ENCODE data around the gene ASRGL1.
"Not testable (repeated sequence)": the region's sequence is repeated elsewhere in the genome, so short reads cannot be mapped to it uniquely, and the experiment has no call there.

DNA sequence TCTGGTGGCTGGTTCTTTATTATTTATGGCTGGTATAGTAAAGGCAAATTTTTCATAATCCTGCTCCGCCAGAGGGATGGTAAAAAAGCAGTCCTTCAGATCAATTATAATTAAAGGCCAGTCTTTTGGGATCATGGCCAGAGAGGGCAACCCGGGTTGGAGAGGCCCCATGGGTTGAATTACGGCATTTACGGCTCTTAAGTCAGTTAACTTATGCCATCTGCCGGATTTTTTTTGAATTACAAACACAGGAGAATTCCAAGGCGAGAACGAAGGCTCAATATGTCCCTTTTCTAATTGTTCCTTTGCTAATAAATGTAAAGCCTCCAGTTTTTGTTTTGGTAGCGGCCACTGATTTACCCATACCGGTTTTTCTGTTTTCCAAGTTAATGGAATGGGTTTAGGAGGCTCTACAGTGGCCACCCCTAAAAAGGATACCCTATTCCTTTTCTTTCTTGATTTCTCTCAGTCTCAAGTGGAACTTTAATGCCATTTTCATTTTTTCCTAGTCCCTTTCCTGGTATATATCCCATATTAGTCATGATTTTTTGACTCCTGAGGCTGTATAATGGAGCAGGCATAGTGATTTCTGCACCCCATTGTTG is 41.3 kb downstream of the ASRGL1 start:
- TF ChIP-seq, protein P1, sequence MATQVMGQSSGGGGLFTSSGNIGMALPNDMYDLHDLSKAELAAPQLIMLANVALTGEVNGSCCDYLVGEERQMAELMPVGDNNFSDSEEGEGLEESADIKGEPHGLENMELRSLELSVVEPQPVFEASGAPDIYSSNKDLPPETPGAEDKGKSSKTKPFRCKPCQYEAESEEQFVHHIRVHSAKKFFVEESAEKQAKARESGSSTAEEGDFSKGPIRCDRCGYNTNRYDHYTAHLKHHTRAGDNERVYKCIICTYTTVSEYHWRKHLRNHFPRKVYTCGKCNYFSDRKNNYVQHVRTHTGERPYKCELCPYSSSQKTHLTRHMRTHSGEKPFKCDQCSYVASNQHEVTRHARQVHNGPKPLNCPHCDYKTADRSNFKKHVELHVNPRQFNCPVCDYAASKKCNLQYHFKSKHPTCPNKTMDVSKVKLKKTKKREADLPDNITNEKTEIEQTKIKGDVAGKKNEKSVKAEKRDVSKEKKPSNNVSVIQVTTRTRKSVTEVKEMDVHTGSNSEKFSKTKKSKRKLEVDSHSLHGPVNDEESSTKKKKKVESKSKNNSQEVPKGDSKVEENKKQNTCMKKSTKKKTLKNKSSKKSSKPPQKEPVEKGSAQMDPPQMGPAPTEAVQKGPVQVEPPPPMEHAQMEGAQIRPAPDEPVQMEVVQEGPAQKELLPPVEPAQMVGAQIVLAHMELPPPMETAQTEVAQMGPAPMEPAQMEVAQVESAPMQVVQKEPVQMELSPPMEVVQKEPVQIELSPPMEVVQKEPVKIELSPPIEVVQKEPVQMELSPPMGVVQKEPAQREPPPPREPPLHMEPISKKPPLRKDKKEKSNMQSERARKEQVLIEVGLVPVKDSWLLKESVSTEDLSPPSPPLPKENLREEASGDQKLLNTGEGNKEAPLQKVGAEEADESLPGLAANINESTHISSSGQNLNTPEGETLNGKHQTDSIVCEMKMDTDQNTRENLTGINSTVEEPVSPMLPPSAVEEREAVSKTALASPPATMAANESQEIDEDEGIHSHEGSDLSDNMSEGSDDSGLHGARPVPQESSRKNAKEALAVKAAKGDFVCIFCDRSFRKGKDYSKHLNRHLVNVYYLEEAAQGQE (IDR thresholded peaks at IDR 0.05) = not testable (repeated sequence)
- not testable (repeated sequence) for TF ChIP-seq GABPA (IDR thresholded peaks at IDR 0.05 in 1 of 2, conservative IDR thresholded peaks at IDR 0.05 in 1 of 2); SP1 (IDR thresholded peaks at IDR 0.05); YY1 (IDR thresholded peaks at IDR 0.05); NR2F2 (IDR thresholded peaks at IDR 0.05); TAF1 (conservative IDR thresholded peaks at IDR 0.05); EGR1 (IDR thresholded peaks at IDR 0.05; ENCODE audit: low read depth in 2 of 2); FOXA1 (IDR thresholded peaks at IDR 0.05)
- TF ChIP-seq, protein P2, sequence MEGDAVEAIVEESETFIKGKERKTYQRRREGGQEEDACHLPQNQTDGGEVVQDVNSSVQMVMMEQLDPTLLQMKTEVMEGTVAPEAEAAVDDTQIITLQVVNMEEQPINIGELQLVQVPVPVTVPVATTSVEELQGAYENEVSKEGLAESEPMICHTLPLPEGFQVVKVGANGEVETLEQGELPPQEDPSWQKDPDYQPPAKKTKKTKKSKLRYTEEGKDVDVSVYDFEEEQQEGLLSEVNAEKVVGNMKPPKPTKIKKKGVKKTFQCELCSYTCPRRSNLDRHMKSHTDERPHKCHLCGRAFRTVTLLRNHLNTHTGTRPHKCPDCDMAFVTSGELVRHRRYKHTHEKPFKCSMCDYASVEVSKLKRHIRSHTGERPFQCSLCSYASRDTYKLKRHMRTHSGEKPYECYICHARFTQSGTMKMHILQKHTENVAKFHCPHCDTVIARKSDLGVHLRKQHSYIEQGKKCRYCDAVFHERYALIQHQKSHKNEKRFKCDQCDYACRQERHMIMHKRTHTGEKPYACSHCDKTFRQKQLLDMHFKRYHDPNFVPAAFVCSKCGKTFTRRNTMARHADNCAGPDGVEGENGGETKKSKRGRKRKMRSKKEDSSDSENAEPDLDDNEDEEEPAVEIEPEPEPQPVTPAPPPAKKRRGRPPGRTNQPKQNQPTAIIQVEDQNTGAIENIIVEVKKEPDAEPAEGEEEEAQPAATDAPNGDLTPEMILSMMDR (IDR thresholded peaks at IDR 0.05; ENCODE audit: low read depth, low read length, missing input control) = peak; percentile 47
- peak; percentile 78 to 81 for TF ChIP-seq RAD21 (IDR thresholded peaks at IDR 0.05)
- TF ChIP-seq, protein P3, sequence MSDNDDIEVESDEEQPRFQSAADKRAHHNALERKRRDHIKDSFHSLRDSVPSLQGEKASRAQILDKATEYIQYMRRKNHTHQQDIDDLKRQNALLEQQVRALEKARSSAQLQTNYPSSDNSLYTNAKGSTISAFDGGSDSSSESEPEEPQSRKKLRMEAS (IDR thresholded peaks at IDR 0.05) = not testable (repeated sequence)
- TF ChIP-seq, protein P4, sequence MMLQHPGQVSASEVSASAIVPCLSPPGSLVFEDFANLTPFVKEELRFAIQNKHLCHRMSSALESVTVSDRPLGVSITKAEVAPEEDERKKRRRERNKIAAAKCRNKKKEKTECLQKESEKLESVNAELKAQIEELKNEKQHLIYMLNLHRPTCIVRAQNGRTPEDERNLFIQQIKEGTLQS (IDR thresholded peaks at IDR 0.05) = not testable (repeated sequence)
